Uterus (tissue), 2 donors: ENCODE results near the gene GFOD2.

Source experiments
- POLR2A ChIP-seq, 2 donors: fragments of 450-650 bp; IDR thresholded peaks; one replicate each; pipeline ENCODE4 v1.6.1; 2016; ENCODE audit warnings: antibody characterized with exemption in 2 of 2, mild to moderate bottlenecking in 1 of 2, moderate library complexity in 1 of 2
- TF ChIP-seq, protein P1 (sequence below), 4 experiments: fragments of 200-600 bp in 2 of 4; fragments of 450-650 bp in 2 of 4; sonication (generic) in 2 of 4; IDR thresholded peaks; one replicate each; pipeline ENCODE4 v1.5.1; 2016 to 2019; ENCODE audit warnings: antibody characterized with exemption in 4 of 4, mild to moderate bottlenecking in 2 of 4, moderate library complexity in 1 of 4

DNA sequence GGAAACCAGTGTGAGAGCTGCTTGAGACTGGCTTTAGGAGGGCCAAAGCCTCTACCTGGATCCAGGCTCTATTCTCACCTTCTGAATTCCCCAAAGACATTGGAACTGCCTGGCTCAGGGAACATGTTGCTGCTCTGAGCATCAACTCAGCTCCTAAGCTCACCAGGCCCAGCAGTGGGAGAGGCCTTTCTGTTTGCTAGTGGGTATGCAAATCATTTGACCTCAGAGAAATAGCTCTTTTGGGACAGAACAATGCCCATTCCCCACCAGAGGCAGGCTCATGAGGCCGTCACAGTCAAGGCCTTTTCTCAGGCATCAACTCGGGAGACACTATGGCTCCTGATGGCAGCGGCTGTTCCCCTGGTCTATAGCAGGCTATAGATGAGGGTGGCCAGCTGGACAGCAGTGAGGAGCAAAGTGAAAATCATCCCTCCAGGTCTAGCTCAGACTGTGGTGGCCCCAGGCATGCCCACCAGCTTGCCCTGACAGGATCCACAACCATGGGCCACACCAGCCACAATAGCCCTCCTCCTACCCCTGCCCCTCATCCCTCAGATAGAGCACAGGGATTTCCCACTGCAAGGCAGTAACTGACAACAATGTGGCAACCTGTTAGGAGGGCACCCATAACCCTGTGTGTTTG lies 30.4 kb upstream of the GFOD2 start:
- TF ChIP-seq, protein P1, sequence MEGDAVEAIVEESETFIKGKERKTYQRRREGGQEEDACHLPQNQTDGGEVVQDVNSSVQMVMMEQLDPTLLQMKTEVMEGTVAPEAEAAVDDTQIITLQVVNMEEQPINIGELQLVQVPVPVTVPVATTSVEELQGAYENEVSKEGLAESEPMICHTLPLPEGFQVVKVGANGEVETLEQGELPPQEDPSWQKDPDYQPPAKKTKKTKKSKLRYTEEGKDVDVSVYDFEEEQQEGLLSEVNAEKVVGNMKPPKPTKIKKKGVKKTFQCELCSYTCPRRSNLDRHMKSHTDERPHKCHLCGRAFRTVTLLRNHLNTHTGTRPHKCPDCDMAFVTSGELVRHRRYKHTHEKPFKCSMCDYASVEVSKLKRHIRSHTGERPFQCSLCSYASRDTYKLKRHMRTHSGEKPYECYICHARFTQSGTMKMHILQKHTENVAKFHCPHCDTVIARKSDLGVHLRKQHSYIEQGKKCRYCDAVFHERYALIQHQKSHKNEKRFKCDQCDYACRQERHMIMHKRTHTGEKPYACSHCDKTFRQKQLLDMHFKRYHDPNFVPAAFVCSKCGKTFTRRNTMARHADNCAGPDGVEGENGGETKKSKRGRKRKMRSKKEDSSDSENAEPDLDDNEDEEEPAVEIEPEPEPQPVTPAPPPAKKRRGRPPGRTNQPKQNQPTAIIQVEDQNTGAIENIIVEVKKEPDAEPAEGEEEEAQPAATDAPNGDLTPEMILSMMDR (IDR thresholded peaks at IDR 0.05) = no peak
- TF ChIP-seq POLR2A (IDR thresholded peaks at IDR 0.05) = no peak
